ENCODE data around the gene RARRES1.

Gene RARRES1

GRCh38 chr3:158733656-158734055, 1.4 kb upstream of the RARRES1 start:
- Histone ChIP-seq H3K27ac (ENCODE audit: insufficient read depth, low read depth, low read length, poor library complexity, severe bottlenecking) (no peak overlapping the region), H3K4me3 (ENCODE audit: insufficient read depth, low read depth, low read length) (no peak overlapping the region), H3K27me3 (ENCODE audit: control insufficient read depth, insufficient read depth, low read length, poor library complexity, severe bottlenecking) (peaks cover 24% of the 10 kb centered on the region), H3K4me1 (ENCODE audit: control insufficient read depth, insufficient read depth, low read length) (peaks cover 4% of the 10 kb centered on the region), H3K36me3 (ENCODE audit: control insufficient read depth, insufficient read depth, low read length) (no peaks in the 10 kb centered on the region), H3K9me3 (ENCODE audit: control insufficient read depth, low read length) (no peaks in the 10 kb centered on the region)
- WGBS, 2 experiments = 92% methylated on average over 3 of the region's 3 CpGs

DNA sequence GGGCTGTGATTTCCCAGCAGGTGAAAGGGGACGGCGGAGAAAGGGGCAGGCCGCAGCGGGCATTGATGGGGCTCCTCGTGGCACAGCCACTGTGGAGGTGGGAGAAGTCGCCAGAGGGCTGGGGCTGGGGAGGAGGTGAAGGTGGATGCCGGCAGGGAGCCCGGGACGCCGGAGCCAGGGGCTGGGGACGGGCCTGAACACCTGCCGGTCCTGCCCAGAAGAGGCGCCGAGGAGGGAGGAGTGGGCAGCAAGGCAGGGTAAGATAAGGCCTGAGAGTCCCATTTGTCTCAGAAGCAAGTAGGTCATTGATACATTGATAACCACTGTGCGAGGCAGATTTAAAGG, 571 bp upstream of the RARRES1 start:
- H3K9me3 ChIP-seq (ENCODE audit: control insufficient read depth, low read length) = no peaks in the 10 kb centered on the region
- H3K4me3 ChIP-seq (ENCODE audit: insufficient read depth, low read depth, low read length) = peak overlapping the region; percentile 57
- H3K27me3 ChIP-seq (ENCODE audit: control insufficient read depth, insufficient read depth, low read length, poor library complexity, severe bottlenecking) = peaks cover 24% of the 10 kb centered on the region
- 16 to 23% methylated on average over 15 of the region's 15 CpGs for WGBS, 2 experiments
- peaks cover 4% of the 10 kb centered on the region for H3K4me1 ChIP-seq (ENCODE audit: control insufficient read depth, insufficient read depth, low read length)
- H3K27ac ChIP-seq (ENCODE audit: insufficient read depth, low read depth, low read length, poor library complexity, severe bottlenecking) = no peak overlapping the region
- H3K36me3 ChIP-seq (ENCODE audit: control insufficient read depth, insufficient read depth, low read length) = no peaks in the 10 kb centered on the region

GRCh38 chr3:158731486-158731885, 771 bp downstream of the RARRES1 start:
- H3K4me3 ChIP-seq (ENCODE audit: insufficient read depth, low read depth, low read length) = peak overlapping the region; percentile 57
- H3K27me3 ChIP-seq (ENCODE audit: control insufficient read depth, insufficient read depth, low read length, poor library complexity, severe bottlenecking) = peaks cover 24% of the 10 kb centered on the region
- no peaks in the 10 kb centered on the region for H3K9me3 ChIP-seq (ENCODE audit: control insufficient read depth, low read length)
- no peaks in the 10 kb centered on the region for H3K36me3 ChIP-seq (ENCODE audit: control insufficient read depth, insufficient read depth, low read length)
- 82 to 87% methylated on average over 14 of the region's 14 CpGs for WGBS, 2 experiments
- peaks cover 4% of the 10 kb centered on the region for H3K4me1 ChIP-seq (ENCODE audit: control insufficient read depth, insufficient read depth, low read length)
- H3K27ac ChIP-seq (ENCODE audit: insufficient read depth, low read depth, low read length, poor library complexity, severe bottlenecking) = no peak overlapping the region

GRCh38 chr3:158728851-158729250, 3.4 kb downstream of the RARRES1 start:
- peaks cover 24% of the 10 kb centered on the region for H3K27me3 ChIP-seq (ENCODE audit: control insufficient read depth, insufficient read depth, low read length, poor library complexity, severe bottlenecking)
- H3K9me3 ChIP-seq (ENCODE audit: control insufficient read depth, low read length) = no peaks in the 10 kb centered on the region
- no peaks in the 10 kb centered on the region for H3K36me3 ChIP-seq (ENCODE audit: control insufficient read depth, insufficient read depth, low read length)

DNA sequence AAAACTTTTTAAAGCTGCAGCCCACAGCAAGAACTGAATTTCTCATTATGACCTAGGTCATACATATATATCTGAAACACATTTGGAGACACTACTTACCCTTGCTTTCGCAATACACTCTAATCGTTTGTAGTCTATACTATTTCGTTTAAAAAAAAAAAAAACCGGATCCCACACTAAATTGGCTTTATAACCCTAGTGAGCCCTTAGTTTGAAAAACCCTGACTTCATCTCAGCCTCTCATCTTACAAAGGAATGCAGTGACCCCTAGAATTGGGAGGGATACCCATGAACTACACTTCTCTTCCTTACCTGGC, 4.2 kb downstream of the RARRES1 start:
- WGBS, 2 experiments = 87 to 88% methylated on average over 4 of the region's 4 CpGs
- H3K27ac ChIP-seq (ENCODE audit: insufficient read depth, low read depth, low read length, poor library complexity, severe bottlenecking) = no peak overlapping the region
- no peaks in the 10 kb centered on the region for H3K9me3 ChIP-seq (ENCODE audit: control insufficient read depth, low read length)
- peaks cover 4% of the 10 kb centered on the region for H3K4me1 ChIP-seq (ENCODE audit: control insufficient read depth, insufficient read depth, low read length)
- H3K4me3 ChIP-seq (ENCODE audit: insufficient read depth, low read depth, low read length) = no peak overlapping the region
- no peaks in the 10 kb centered on the region for H3K36me3 ChIP-seq (ENCODE audit: control insufficient read depth, insufficient read depth, low read length)
- H3K27me3 ChIP-seq (ENCODE audit: control insufficient read depth, insufficient read depth, low read length, poor library complexity, severe bottlenecking) = peaks cover 23% of the 10 kb centered on the region

More at GRCh38 chr3:158728851-158729250, 3.4 kb downstream of the RARRES1 start:
- H3K4me3 ChIP-seq (ENCODE audit: insufficient read depth, low read depth, low read length) = no peak overlapping the region
- H3K27ac ChIP-seq (ENCODE audit: insufficient read depth, low read depth, low read length, poor library complexity, severe bottlenecking) = no peak overlapping the region
- peaks cover 4% of the 10 kb centered on the region for H3K4me1 ChIP-seq (ENCODE audit: control insufficient read depth, insufficient read depth, low read length)

GRCh38 chr3:158727206-158728060, 4.8 kb downstream of the RARRES1 start:
- Histone ChIP-seq H3K36me3 (ENCODE audit: control insufficient read depth, insufficient read depth, low read length) (no peaks in the 10 kb centered on the region), H3K27me3 (ENCODE audit: control insufficient read depth, insufficient read depth, low read length, poor library complexity, severe bottlenecking) (peaks cover 17% of the 10 kb centered on the region), H3K27ac (ENCODE audit: insufficient read depth, low read depth, low read length, poor library complexity, severe bottlenecking) (no peak overlapping the region), H3K4me3 (ENCODE audit: insufficient read depth, low read depth, low read length) (no peak overlapping the region), H3K4me1 (ENCODE audit: control insufficient read depth, insufficient read depth, low read length) (peaks cover 4% of the 10 kb centered on the region), H3K9me3 (ENCODE audit: control insufficient read depth, low read length) (no peaks in the 10 kb centered on the region)
- 37 to 45% methylated on average over 9 of the region's 10 CpGs for WGBS, 2 experiments

DNA sequence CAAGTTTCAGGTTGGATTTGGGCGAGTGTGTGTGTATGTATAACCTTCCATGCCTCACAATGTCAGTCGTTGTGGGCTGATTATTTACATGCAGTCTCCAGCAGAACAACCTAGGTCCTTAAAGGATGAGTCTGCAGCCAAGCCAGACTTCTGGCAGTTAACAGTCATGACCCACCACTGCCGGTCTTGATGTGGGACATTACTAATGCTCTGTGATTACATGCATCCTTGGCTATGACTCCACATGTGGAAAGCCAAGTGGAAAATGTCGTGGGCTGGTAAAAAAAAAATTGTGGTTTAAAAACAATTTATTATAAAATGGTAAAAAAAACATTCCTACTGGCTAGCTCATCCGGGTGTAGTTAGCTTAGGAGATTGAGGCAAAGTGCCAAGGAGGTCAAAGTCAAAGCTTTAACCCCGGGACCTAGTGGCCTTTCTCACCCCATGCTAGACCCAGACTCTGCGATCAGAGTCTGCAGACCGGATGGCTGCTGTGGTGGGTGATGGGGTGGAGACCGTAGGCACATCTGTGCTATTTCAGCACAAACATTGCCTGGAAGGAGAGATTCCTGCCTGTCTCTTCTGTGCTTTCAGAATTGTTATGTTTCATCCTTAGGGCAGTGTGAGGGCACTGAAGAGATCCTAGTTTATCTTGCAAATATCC, 6.8 kb downstream of the RARRES1 start:
- Histone ChIP-seq H3K36me3 (ENCODE audit: control insufficient read depth, insufficient read depth, low read length) (no peaks in the 10 kb centered on the region), H3K9me3 (ENCODE audit: control insufficient read depth, low read length) (no peaks in the 10 kb centered on the region), H3K27ac (ENCODE audit: insufficient read depth, low read depth, low read length, poor library complexity, severe bottlenecking) (no peak overlapping the region), H3K4me3 (ENCODE audit: insufficient read depth, low read depth, low read length) (no peak overlapping the region), H3K4me1 (ENCODE audit: control insufficient read depth, insufficient read depth, low read length) (no peaks in the 10 kb centered on the region), H3K27me3 (ENCODE audit: control insufficient read depth, insufficient read depth, low read length, poor library complexity, severe bottlenecking) (no peaks in the 10 kb centered on the region)
- 89 to 91% methylated on average over 9 of the region's 9 CpGs for WGBS, 2 experiments

DNA sequence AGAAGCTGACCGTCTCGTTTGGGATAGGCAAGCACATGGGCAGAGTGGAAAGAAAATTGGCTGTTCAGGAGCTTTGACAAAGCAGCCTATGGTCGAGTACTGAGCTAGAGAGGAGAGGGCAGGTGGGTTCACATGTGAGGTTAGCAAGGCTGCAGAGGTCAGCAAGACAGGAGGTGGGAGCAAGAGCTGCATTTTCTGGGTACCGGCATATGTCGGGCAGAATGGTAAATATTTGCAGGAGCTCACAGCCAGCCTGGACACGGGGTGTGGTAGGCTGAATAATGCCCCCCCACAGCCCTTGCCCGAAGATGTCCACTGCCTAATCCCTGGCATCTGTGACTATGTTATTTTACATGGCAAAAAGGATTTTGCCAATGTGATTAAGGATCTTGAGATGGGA, 8.3 kb downstream of the RARRES1 start:
- H3K27me3 ChIP-seq (ENCODE audit: control insufficient read depth, insufficient read depth, low read length, poor library complexity, severe bottlenecking) = no peaks in the 10 kb centered on the region
- H3K36me3 ChIP-seq (ENCODE audit: control insufficient read depth, insufficient read depth, low read length) = no peaks in the 10 kb centered on the region
- WGBS, 2 experiments = 92 to 96% methylated on average over 7 of the region's 7 CpGs
- no peak overlapping the region for H3K4me3 ChIP-seq (ENCODE audit: insufficient read depth, low read depth, low read length)
- no peaks in the 10 kb centered on the region for H3K4me1 ChIP-seq (ENCODE audit: control insufficient read depth, insufficient read depth, low read length)
- H3K9me3 ChIP-seq (ENCODE audit: control insufficient read depth, low read length) = no peaks in the 10 kb centered on the region
- H3K27ac ChIP-seq (ENCODE audit: insufficient read depth, low read depth, low read length, poor library complexity, severe bottlenecking) = no peak overlapping the region

GRCh38 chr3:158722108-158722507, 10.1 kb downstream of the RARRES1 start:
- H3K9me3 ChIP-seq (ENCODE audit: control insufficient read depth, low read length) = no peaks in the 10 kb centered on the region
- no peaks in the 10 kb centered on the region for H3K27me3 ChIP-seq (ENCODE audit: control insufficient read depth, insufficient read depth, low read length, poor library complexity, severe bottlenecking)
- WGBS, 2 experiments = no CpG with 5 or more reads among the region's 1 CpG
- H3K27ac ChIP-seq (ENCODE audit: insufficient read depth, low read depth, low read length, poor library complexity, severe bottlenecking) = no peak overlapping the region
- no peak overlapping the region for H3K4me3 ChIP-seq (ENCODE audit: insufficient read depth, low read depth, low read length)
- no peaks in the 10 kb centered on the region for H3K36me3 ChIP-seq (ENCODE audit: control insufficient read depth, insufficient read depth, low read length)
- no peaks in the 10 kb centered on the region for H3K4me1 ChIP-seq (ENCODE audit: control insufficient read depth, insufficient read depth, low read length)

DNA sequence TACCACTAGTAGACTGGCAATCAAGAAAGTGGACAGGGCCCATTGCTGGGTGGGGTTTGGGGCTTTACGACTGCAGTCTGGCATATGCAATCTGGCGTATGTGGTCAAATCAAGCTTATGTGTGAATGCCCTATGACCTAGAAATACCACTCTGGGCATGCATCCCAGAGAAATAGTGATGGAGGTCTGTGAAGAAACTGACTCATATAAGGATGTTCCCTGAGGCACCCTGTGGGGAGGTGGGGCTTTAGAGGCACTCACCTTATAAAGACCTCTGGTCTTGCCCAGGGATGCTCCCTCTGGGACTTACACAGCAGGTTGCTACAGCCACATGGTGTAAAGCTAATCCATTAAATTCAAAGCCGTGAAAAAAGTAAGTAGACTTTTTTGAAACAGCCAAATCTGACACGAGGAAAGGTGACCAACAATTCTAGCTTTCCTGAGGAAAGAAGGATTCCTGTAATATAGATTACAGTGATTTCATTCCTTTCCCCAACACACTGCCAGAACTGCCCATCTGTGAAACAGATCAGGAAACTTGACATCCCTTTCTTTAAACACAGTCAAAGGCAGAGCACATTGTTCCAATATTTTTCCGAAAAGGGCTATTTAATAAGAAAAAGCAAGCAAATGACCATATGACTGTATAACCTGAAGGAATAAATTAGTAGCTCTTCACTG, 13.6 kb downstream of the RARRES1 start:
- no peak overlapping the region for H3K4me3 ChIP-seq (ENCODE audit: insufficient read depth, low read depth, low read length)
- no peaks in the 10 kb centered on the region for H3K4me1 ChIP-seq (ENCODE audit: control insufficient read depth, insufficient read depth, low read length)
- H3K27me3 ChIP-seq (ENCODE audit: control insufficient read depth, insufficient read depth, low read length, poor library complexity, severe bottlenecking) = no peaks in the 10 kb centered on the region
- no peaks in the 10 kb centered on the region for H3K9me3 ChIP-seq (ENCODE audit: control insufficient read depth, low read length)
- H3K36me3 ChIP-seq (ENCODE audit: control insufficient read depth, insufficient read depth, low read length) = no peaks in the 10 kb centered on the region
- H3K27ac ChIP-seq (ENCODE audit: insufficient read depth, low read depth, low read length, poor library complexity, severe bottlenecking) = no peak overlapping the region
- 90 to 92% methylated on average over 4 to 5 of the region's 5 CpGs for WGBS, 2 experiments
